IMR-90 (cell line): ENCODE measurements around the gene SLC27A2. TPM values are rescaled to one million over a fixed set of nuclear protein-coding genes. Genes with fewer than 3 reads are reported as not detected.

ENCODE experiments used
- ATAC-seq: fragments of 200-7000 bp; cut with Tn5 transposase; 2 replicates; pipeline ENCODE4 v1.9.1; 2020; ENCODE audit warnings: low read depth, mild to moderate bottlenecking, moderate library complexity
- BruUV-seq: library from RNA; stranded (reverse); fragments of 400-500 nt; replicated peaks from 2 replicates; lab custom pipeline; 2021; lab: Mats Ljungman, UMichigan
- CTCF ChIA-PET: fragments of 300-600 bp; formaldehyde crosslinking; extraction: SDS; loops from one replicate; lab custom pipeline; 2021; ENCODE audit warnings: antibody characterized with exemption; lab: Yijun Ruan, JAX
- POLR2A ChIA-PET: fragments of 300-600 bp; sonication (Branson Sonifier 250); formaldehyde crosslinking; loops from one replicate; lab custom pipeline; 2022; ENCODE audit warnings: antibody characterized with exemption; ENCODE audit not compliant: unreplicated experiment; lab: Charles Lee
- DNase-seq: peaks from one replicate; pipeline ENCODE4 v3.0.0; 2013
- H2AFZ ChIP-seq: replicated peaks from 2 replicates; pipeline ENCODE3; 2013; ENCODE audit warnings: low read length, mild to moderate bottlenecking; ENCODE audit not compliant: poor library complexity
- H2AK5ac ChIP-seq: 2 replicates; pipeline ENCODE4 v1.6.1; 2013; ENCODE audit warnings: low read depth, low read length, inconsistent platforms
- H2AK9ac ChIP-seq: replicated peaks from 2 replicates; pipeline ENCODE3; 2013; ENCODE audit warnings: mild to moderate bottlenecking, low read depth, low read length, moderate library complexity; ENCODE audit not compliant: poor library complexity
- H2BK120ac ChIP-seq: 2 replicates; pipeline ENCODE4 v1.6.1; 2013; ENCODE audit warnings: low read depth, low read length, inconsistent platforms
- H2BK15ac ChIP-seq: 3 replicates; pipeline ENCODE4 v1.6.1; 2013; ENCODE audit warnings: low read depth, low read length, inconsistent platforms
- H2BK20ac ChIP-seq: 2 replicates; pipeline ENCODE4 v1.6.1; 2013; ENCODE audit warnings: low read depth, mild to moderate bottlenecking, inconsistent platforms, low read length, moderate library complexity
- H2BK5ac ChIP-seq: 2 replicates; pipeline ENCODE4 v1.6.1; 2013; ENCODE audit warnings: mild to moderate bottlenecking, low read depth, low read length, inconsistent platforms; ENCODE audit not compliant: poor library complexity, severe bottlenecking
- H3K14ac ChIP-seq: replicated peaks from 2 replicates; pipeline ENCODE4 v1.6.1; 2013; ENCODE audit warnings: low read depth, low read length, inconsistent platforms
- H3K18ac ChIP-seq: 2 replicates; pipeline ENCODE4 v1.6.1; 2013; ENCODE audit warnings: low read depth, low read length, control low read depth
- H3K23ac ChIP-seq: 2 replicates; pipeline ENCODE4 v1.6.1; 2013; ENCODE audit warnings: low read depth, low read length, inconsistent platforms
- H3K27ac ChIP-seq: 2 replicates; pipeline ENCODE4 v1.5.1; 2013; ENCODE audit warnings: mild to moderate bottlenecking, control low read depth, low read length; ENCODE audit not compliant: insufficient read depth
- H3K27me3 ChIP-seq: 2 replicates; pipeline ENCODE4 v1.6.1; 2013; ENCODE audit warnings: low read length; ENCODE audit not compliant: control insufficient read depth, insufficient read depth
- H3K36me3 ChIP-seq: 2 replicates; pipeline ENCODE4 v1.6.1; 2013; ENCODE audit warnings: low read length, mixed read lengths; ENCODE audit not compliant: control insufficient read depth, insufficient read depth
- H3K4ac ChIP-seq: 2 replicates; pipeline ENCODE4 v1.6.1; 2013; ENCODE audit warnings: low read depth, low read length, inconsistent platforms
- H3K4me1 ChIP-seq: 2 replicates; pipeline ENCODE4 v1.6.1; 2013; ENCODE audit warnings: low read length, mixed read lengths; ENCODE audit not compliant: control insufficient read depth, insufficient read depth
- H3K4me2 ChIP-seq: 2 replicates; pipeline ENCODE4 v1.6.1; 2013; ENCODE audit warnings: low read depth, mild to moderate bottlenecking, control low read depth, low read length, moderate library complexity
- H3K4me3 ChIP-seq: 2 replicates; pipeline ENCODE4 v1.5.1; 2013; ENCODE audit warnings: low read depth, mild to moderate bottlenecking, control low read depth, low read length, moderate library complexity; ENCODE audit not compliant: insufficient read depth
- H3K56ac ChIP-seq: 2 replicates; pipeline ENCODE4 v1.6.1; 2013; ENCODE audit warnings: low read length, inconsistent platforms; ENCODE audit not compliant: insufficient read depth; ENCODE audit errors: extremely low read depth
- H3K79me1 ChIP-seq, 2 experiments: 2 replicates each; pipeline ENCODE4 v1.6.1; 2013; ENCODE audit warnings: low read length in 2 of 2, inconsistent platforms in 1 of 2, low read depth in 1 of 2
- H3K9ac ChIP-seq: 2 replicates; pipeline ENCODE4 v1.6.1; 2013; ENCODE audit warnings: low read depth, low read length, control low read depth
- H3K9me1 ChIP-seq: 2 replicates; pipeline ENCODE4 v1.6.1; 2013; ENCODE audit warnings: low read length, inconsistent platforms; ENCODE audit not compliant: insufficient read depth
- H3K9me3 ChIP-seq: 2 replicates; pipeline ENCODE4 v1.6.1; 2013; ENCODE audit warnings: low read length; ENCODE audit not compliant: control insufficient read depth, insufficient read depth
- H4K20me1 ChIP-seq: 2 replicates; pipeline ENCODE4 v1.6.1; 2013; ENCODE audit warnings: low read length, inconsistent platforms; ENCODE audit not compliant: insufficient read depth
- H4K5ac ChIP-seq: 2 replicates; pipeline ENCODE4 v1.6.1; 2013; ENCODE audit warnings: mild to moderate bottlenecking, low read depth, low read length, control low read depth
- H4K8ac ChIP-seq, 2 experiments: 2 replicates each; pipeline ENCODE4 v1.6.1; 2013; ENCODE audit warnings: low read depth in 2 of 2, low read length in 2 of 2, control low read depth in 1 of 2, inconsistent platforms in 1 of 2
- H4K91ac ChIP-seq: 2 replicates; pipeline ENCODE4 v1.6.1; 2013; ENCODE audit warnings: low read depth, low read length, inconsistent platforms; ENCODE audit not compliant: insufficient read depth
- CHD1 ChIP-seq: IDR thresholded peaks from 2 replicates; pipeline ENCODE4 v1.6.1; 2012; ENCODE audit warnings: low read depth, low read length, improper control_type of control experiment
- ELK1 ChIP-seq: fragments of 150-350 bp; IDR thresholded peaks from 2 replicates; pipeline ENCODE4 v1.6.1; 2016; ENCODE audit warnings: low read depth, mild to moderate bottlenecking, low read length, moderate library complexity, borderline replicate concordance
- FOS ChIP-seq: fragments of 150-350 bp; IDR thresholded peaks from 2 replicates; pipeline ENCODE4 v1.6.1; 2016; ENCODE audit warnings: low read depth, low read length
- MAFK ChIP-seq: IDR thresholded peaks from 2 replicates; pipeline ENCODE4 v1.6.1; 2012; ENCODE audit warnings: low read depth, low read length, improper control_type of control experiment
- MAZ ChIP-seq: IDR thresholded peaks from 2 replicates; pipeline ENCODE4 v1.6.1; 2012; ENCODE audit warnings: low read depth, mild to moderate bottlenecking, low read length, improper control_type of control experiment, moderate library complexity, borderline replicate concordance
- MXI1 ChIP-seq: IDR thresholded peaks from 2 replicates; pipeline ENCODE4 v1.6.1; 2012; ENCODE audit warnings: low read depth, mild to moderate bottlenecking, low read length, moderate library complexity, borderline replicate concordance
- RAD21 ChIP-seq: IDR thresholded peaks from 2 replicates; pipeline ENCODE4 v1.6.1; 2012; ENCODE audit warnings: low read length, improper control_type of control experiment
- RCOR1 ChIP-seq: IDR thresholded peaks from 2 replicates; pipeline ENCODE4 v1.6.1; 2012; ENCODE audit warnings: mild to moderate bottlenecking, low read length, improper control_type of control experiment; ENCODE audit not compliant: insufficient replicate concordance
- RFX5 ChIP-seq: IDR thresholded peaks from 2 replicates; pipeline ENCODE4 v1.8.0; 2012; ENCODE audit warnings: low read depth, mild to moderate bottlenecking, low read length, moderate library complexity
- dilution Hi-C: fragments of 300-500 bp; cut with HindIII; formaldehyde crosslinking; loops from one replicate; pipeline ENCODE4 v1.14.3; 2018; ENCODE audit warnings: low sequenced_read_pairs; ENCODE audit not compliant: unreplicated experiment
- in situ Hi-C: fragments of 300-500 bp; cut with MboI; formaldehyde crosslinking; loops from 3 replicates; pipeline ENCODE4 v1.14.3; 2019; ENCODE audit warnings: low sequenced_read_pairs, inconsistent platforms, mixed read lengths
- intact Hi-C: fragments of 100-400 bp; cut with micrococcal nuclease; formaldehyde crosslinking; loops from 2 replicates; pipeline ENCODE4 v1.10.0; 2022
- polyA plus RNA-seq, 3 experiments: library from polyadenylated mRNA; depleted of rRNA; stranded (reverse); fragments of >200 nt; gene quantifications; 2 replicates each; pipeline ENCODE4 v1.2.3, GENCODE V29; 2012; ENCODE audit warnings: low replicate concordance in 1 of 3
- total RNA-seq: library from RNA; depleted of rRNA; stranded (reverse); fragments of >200 nt; gene quantifications from 2 replicates; pipeline ENCODE4 v1.2.3, GENCODE V29; 2012

Gene SLC27A2
- total and polyA plus RNA-seq, 2 of the 4 experiments (the other 2 are of a cell fraction) = under 0.01 TPM; not detected in 1

- in situ Hi-C loops (no loop called here), dilution Hi-C loops (no loop called here), intact Hi-C loops (no loop called here)
- H3K23ac ChIP-seq = no peak overlapping the region
- CTCF ChIA-PET = interaction anchor here (0.5 kb wide), 1 partner anchor 43 kb away, joined by 3 read pairs; no protein-coding TSS in a partner anchor
- H3K79me1 ChIP-seq = no peaks in the 10 kb centered on the region
- peaks cover 34% of the 10 kb centered on the region for H3K27me3 ChIP-seq
- H3K4me1 ChIP-seq = no peaks in the 10 kb centered on the region
- POLR2A ChIA-PET = no interaction called here
- H3K4me3 ChIP-seq = no peak overlapping the region
- H3K14ac ChIP-seq = no peak overlapping the region
- no peak overlapping the region for H2BK15ac ChIP-seq
- H2AK5ac ChIP-seq = no peak overlapping the region
- H4K8ac ChIP-seq = no peak overlapping the region
- no peak overlapping the region for H3K4ac ChIP-seq
- no peaks in the 10 kb centered on the region for H3K36me3 ChIP-seq
- TF ChIP-seq MAZ (no peak), RCOR1 (no peak), MXI1 (no peak), CHD1 (no peak), RFX5 (no peak), RAD21 (no peak), ELK1 (no peak), MAFK (no peak), FOS (no peak)
- H3K9ac ChIP-seq = no peak overlapping the region
- no peak overlapping the region for H3K18ac ChIP-seq
- H3K56ac ChIP-seq = no peak overlapping the region
- no peak overlapping the region for H2BK120ac ChIP-seq
- no peak overlapping the region for H2BK5ac ChIP-seq
- no TSS peak for BruUV-seq
- H4K91ac ChIP-seq = no peak overlapping the region
- H2BK20ac ChIP-seq = no peak overlapping the region
- no peak overlapping the region for H3K4me2 ChIP-seq
- H3K27ac ChIP-seq = no peak overlapping the region
- H2AFZ ChIP-seq = no peak overlapping the region
- no peaks in the 10 kb centered on the region for H3K9me3 ChIP-seq
- ATAC-seq = no peak
- H2AK9ac ChIP-seq = no peak overlapping the region
- DNase-seq = peak; percentile 22
- H3K9me1 ChIP-seq = no peaks in the 10 kb centered on the region
- H4K20me1 ChIP-seq = no peaks in the 10 kb centered on the region
- H4K5ac ChIP-seq = no peak overlapping the region
These were observed 5.1 kb upstream of the SLC27A2 start for GRCh38 chr15:50176869-50177268.
